Central memory CD4-positive, alpha-beta T cell (primary cell): Measurements from ENCODE around the gene C22orf15.

Experiments used
- DNase-seq: peaks from one replicate; pipeline ENCODE4 v3.0.0; 2022

Gene C22orf15

DNA sequence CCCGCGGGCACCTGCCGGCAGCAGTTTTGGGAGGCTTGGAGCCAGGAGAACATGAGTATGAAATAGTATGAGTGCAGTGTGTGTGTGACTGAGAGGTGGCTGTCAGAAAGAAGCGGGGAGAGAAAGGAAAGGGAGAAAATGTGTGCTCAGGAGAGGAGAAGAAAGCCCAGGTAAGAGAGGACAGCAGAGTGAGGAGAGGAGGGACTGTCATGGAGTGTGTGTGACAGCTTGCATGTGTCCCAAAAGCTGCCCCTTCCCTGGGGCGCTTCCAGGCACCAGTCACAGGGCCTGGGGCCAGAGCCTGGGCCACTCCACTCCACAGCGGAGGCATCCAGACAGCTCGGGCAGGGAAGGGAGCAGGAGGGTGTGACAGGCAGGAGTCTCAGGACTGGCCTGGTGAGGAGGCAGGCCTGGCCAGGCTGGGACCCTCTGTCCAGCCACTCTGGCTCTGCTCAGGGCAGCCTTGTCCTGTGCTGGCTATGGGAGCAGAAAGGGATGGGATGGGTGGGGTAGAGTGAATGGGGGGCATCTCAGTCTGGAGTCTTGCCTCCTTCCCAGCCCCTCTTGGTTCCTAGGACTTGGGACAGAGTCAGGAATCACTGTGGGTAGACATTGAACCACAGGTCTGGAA, 10.8 kb downstream of the C22orf15 start:
- no peak for DNase-seq

- DNase-seq: no peak
Observed at GRCh38 chr22:23774114-23774921, 11.5 kb downstream of the C22orf15 start.

GRCh38 chr22:23774922-23775436, 12.2 kb downstream of the C22orf15 start:
- no peak for DNase-seq

DNA sequence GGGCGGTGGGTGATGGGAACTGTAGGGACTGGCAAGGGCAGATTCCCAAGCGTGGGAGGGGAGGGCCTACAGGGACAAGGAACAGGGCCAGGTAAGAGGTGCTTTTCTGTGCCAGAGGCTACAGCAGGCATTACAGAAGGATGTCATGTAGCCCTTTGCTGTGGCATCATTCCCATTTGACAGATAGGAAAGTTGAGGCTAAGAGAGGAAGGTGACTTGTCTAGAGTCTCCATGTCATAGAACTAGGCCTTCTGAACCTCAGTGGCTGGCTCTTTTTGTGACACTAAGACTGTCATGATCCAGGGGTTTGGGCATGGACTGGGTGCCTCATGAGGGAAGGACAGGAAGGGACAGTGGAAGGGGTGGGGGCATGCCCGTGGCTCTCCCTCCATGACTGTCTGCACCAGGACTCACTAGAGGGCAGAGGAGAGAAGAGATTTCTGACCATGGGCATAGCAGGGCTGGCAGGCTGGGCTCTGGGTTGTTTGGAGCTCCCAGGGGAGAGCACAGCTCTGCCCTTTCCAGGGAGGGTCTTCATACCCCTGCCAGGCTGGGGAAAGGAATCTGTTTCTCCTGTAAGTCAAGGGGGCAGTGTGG, 13.1 kb downstream of the C22orf15 start:
- DNase-seq: no peak

GRCh38 chr22:23777776-23778576, 15.2 kb downstream of the C22orf15 start:
- DNase-seq: no peak

GRCh38 chr22:23778577-23778900, 15.7 kb downstream of the C22orf15 start:
- DNase-seq: no peak

DNA sequence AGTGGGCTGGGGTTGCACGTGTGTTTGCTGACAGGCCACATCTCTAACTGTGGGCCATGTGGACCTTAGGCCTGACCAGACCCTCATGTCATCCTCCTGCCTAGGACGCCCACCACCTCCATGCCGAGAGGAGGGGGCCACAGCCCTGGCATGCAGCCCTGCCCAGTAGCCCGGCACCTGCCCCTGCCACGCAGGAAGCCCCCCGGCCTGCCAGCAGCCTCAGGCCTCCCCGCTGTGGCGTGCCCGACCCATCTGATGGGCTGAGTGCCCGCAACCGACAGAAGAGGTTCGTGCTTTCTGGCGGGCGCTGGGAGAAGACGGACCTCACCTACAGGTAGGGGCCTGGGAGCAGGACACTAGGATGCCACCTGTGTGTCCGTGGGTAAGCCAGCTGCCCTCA, 16.3 kb downstream of the C22orf15 start:
- DNase-seq: no peak

GRCh38 chr22:23779731-23780130, 16.9 kb downstream of the C22orf15 start:
- no peak for DNase-seq

DNA sequence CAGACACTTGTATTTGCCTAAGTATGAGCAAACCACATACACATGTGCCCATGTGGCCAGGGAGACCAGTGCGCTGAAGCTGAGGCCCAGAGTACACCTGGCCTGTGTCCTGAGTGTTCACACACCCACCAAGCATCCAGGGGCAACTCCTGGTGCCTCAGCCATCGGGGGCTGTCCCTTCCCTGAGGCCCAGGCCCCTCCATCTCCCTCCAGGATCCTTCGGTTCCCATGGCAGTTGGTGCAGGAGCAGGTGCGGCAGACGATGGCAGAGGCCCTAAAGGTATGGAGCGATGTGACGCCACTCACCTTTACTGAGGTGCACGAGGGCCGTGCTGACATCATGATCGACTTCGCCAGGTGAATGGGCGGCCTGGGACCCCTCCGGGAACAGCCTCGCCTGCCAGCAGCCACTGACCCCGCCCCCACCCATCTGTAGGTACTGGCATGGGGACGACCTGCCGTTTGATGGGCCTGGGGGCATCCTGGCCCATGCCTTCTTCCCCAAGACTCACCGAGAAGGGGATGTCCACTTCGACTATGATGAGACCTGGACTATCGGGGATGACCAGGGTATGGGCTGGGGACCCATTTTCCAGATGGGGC, 17.5 kb downstream of the C22orf15 start:
- no peak for DNase-seq

DNA sequence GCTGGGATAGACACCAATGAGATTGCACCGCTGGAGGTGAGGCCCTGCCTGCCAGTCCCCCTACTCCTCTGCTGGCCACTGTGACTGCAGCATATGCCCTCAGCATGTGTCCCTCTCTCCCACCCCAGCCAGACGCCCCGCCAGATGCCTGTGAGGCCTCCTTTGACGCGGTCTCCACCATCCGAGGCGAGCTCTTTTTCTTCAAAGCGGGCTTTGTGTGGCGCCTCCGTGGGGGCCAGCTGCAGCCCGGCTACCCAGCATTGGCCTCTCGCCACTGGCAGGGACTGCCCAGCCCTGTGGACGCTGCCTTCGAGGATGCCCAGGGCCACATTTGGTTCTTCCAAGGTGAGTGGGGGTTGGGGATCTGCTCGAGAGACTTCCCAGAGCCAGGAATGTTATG, 18.3 kb downstream of the C22orf15 start:
- DNase-seq: no peak

DNA sequence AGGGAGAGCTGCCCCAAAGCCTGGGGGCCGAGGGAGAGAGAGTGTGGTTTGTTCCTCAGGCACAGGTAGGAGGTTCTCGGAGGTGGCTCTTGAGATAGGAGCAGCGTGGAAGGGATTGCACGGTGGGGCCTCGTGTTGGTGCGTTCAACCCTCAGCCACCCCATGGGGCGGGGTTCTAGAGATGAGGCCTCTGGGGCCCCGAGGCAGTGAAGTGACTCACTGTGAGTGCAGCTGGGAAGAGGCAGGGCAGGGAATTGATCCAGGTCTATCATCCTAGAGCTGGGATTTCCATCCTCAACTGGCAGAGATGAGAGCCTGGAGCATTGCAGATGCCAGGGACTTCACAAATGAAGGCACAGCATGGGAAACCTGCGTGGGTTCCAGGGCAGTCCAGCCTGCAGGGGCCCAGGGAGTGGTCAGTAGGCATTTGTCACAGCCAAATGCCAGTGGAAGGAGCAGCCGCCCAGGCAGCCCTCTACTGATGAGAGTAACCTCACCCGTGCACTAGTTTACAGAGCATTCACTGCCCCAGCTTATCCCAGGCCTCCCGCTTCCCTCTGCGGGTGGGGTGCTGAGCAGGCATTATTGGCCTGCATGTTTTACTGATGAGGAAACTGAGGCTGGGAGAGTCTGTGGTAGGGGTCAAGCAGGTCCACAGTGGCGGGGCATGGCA, 18.9 kb downstream of the C22orf15 start:
- DNase-seq: no peak

DNA sequence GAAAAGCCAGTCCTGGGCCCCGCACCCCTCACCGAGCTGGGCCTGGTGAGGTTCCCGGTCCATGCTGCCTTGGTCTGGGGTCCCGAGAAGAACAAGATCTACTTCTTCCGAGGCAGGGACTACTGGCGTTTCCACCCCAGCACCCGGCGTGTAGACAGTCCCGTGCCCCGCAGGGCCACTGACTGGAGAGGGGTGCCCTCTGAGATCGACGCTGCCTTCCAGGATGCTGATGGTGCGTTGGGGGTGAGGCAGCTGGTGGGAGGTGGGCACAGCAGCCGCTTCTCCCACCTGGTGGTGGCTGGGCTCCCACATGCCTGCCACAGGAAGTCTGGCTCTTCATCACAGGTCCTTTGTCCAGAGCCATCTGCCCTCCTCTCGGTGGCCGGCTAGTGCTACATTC, 19.5 kb downstream of the C22orf15 start:
- DNase-seq: no peak

- DNase-seq: no peak
Observed at GRCh38 chr22:23782703-23783102, 19.9 kb downstream of the C22orf15 start.

DNA sequence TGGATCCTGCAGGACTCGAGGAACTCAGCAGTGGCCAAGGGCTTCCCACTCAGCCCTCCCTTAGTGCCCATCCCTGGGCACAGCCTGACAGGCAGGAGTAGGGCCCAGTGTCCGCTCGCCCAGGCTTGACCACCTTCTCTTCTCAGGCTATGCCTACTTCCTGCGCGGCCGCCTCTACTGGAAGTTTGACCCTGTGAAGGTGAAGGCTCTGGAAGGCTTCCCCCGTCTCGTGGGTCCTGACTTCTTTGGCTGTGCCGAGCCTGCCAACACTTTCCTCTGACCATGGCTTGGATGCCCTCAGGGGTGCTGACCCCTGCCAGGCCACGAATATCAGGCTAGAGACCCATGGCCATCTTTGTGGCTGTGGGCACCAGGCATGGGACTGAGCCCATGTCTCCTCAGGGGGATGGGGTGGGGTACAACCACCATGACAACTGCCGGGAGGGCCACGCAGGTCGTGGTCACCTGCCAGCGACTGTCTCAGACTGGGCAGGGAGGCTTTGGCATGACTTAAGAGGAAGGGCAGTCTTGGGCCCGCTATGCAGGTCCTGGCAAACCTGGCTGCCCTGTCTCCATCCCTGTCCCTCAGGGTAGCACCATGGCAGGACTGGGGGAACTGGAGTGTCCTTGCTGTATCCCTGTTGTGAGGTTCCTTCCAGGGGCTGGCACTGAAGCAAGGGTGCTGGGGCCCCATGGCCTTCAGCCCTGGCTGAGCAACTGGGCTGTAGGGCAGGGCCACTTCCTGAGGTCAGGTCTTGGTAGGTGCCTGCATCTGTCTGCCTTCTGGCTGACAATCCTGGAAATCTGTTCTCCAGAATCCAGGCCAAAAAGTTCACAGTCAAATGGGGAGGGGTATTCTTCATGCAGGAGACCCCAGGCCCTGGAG, 20.7 kb downstream of the C22orf15 start:
- DNase-seq: no peak

GRCh38 chr22:23784215-23784732, 21.5 kb downstream of the C22orf15 start:
- DNase-seq: no peak

GRCh38 chr22:23786261-23786710, 23.5 kb downstream of the C22orf15 start:
- DNase-seq: peak; percentile 17

- peak; percentile 84 for DNase-seq
Observed at GRCh38 chr22:23786752-23787599, 24.2 kb downstream of the C22orf15 start, which contains the start of gene SMARCB1. TSS of gene SMARCB1 (plus strand) at chr22:23786966. CDS start at chr22:23787170, 204 bp downstream.

DNA sequence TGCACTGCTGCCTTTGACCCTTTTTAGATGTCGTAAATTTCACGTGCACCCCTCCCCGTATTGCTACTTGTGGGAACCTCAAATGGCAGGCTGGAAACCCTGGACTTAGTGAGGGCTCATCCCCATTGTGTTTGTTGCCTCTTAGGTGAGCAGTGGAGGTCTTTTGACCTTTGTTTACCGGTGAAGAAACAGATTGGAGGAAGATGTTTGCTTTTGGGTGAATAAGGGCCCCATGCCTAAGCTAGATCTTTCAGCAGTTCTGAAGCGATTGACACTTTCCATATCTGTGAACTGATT, 24.8 kb downstream of the C22orf15 start:
- DNase-seq: no peak

- DNase-seq: no peak
Observed at GRCh38 chr22:23787910-23788309, 25.1 kb downstream of the C22orf15 start.

- DNase-seq: no peak
Observed at GRCh38 chr22:23789121-23789520, 26.3 kb downstream of the C22orf15 start.
